ENCODE measurements around the gene AURKAIP1.

- TF ChIP-seq CTCF (optimal IDR thresholded peaks at IDR 0.05 in 1 of 3, IDR thresholded peaks at IDR 0.05 in 1 of 3, conservative IDR thresholded peaks at IDR 0.05 in 1 of 3; ENCODE audit: extremely low read depth in 1 of 3, insufficient read depth in 2 of 3, low read length in 3 of 3) (no peak), EZH2 (IDR thresholded peaks at IDR 0.05; ENCODE audit: low read length) (no peak)
These were observed 23.7 kb upstream of the AURKAIP1 start for GRCh38 chr1:1398677-1399186.

Data from keratinocyte (primary cell).